HG03432 (cell line): ENCODE measurements around the gene C1QTNF1.
"Not testable (repeated sequence)": the region's sequence is repeated elsewhere in the genome, so short reads cannot be mapped to it uniquely, and the experiment has no call there.

Source experiments
- ATAC-seq: cut with Tn5 transposase; IDR thresholded peaks from one replicate; pipeline ENCODE4 v1.9.1; 2021; ENCODE audit warnings: mild to moderate bottlenecking, moderate library complexity; ENCODE audit not compliant: unreplicated experiment

Gene C1QTNF1

DNA sequence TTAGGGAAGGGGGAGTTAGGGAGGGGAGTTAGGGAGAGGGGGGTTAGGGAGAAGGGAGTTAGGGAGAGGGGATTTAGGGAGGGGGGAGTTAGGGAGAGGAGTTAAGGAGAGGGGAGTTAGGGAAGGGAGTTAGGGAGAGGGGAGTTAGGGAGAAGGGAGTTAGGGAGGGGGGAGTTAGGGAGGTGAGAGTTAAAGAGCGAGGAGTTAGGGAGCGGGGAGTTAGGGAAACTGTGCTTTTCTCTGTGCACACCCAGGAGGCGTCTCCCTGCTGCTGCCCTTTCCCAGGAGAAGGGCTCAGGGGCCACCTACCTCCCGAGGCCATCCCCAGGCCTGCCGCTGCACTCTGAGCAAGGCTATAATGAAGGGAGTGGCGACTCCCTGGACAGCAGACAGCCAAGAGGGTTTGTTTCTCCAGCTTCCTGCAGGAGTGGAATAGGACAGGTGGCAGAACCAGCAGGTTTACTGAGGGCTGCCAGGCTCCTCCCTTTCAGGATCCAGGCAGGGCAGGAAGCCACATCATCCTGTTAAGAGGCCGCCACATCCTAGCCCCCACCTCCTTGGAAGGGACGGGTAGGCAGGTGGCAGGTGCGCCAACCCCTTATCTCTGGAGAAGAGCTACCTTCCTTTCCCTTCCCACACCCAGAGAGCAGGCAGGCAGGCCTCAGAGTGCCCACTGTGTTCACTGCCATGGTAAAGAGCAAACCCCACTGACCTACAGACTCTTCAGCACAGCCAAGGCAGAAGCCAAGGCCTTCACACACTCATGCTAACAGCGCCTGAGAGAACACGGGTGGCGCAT lies 18.7 kb upstream of the C1QTNF1 start:
- ATAC-seq: no peak

DNA sequence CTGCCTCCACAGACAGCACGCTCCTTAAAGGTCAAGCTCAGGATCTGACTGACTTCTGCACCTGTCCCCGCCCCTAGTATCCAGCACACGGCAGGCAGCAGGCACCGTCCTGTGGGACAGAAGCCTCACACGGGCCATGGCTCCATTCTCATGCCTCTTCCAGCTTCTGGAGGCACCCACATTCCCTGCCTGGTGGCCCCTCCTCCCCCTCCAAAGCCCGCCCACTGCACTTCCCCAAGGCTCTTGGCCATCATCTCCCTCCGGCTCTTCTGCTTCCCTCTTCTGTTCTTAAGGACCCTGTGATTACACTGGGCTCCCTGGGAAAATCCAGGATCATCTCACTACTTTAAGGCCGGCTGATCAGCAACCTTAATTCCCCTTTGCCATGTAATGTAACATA lies 17.9 kb upstream of the C1QTNF1 start:
- ATAC-seq: no peak

DNA sequence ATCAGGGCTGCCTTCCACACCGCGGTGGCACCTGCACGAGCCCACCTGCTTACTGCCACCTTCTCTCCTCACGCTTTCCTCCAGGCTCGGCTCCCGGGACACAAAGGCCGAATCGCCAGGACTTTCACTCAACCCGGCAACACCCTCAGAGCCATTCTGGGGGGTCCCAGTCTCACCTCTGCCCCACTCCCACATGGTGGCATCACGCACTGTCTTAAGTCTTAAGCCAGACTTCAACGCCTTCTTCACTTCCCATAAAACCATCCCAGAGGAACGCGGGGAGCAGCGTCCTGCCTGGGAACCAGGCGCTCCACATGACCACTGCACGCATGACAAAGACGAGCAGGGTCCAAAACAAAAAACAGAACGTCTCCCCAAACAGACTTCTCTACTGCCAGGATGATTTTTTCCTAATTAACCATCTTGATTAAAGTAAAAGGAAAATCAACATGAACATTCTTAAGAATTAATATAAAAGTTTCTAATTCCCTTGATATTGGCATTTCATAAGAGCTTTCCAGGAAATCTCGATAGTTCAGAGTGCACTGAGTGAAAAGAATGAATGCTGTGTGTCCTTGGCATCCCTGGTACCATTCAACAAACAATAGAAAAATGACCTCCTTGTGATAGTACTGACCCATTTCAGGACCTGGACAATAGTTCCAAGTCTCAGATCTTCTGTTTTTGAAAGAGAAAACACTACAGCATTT lies 17.0 kb upstream of the C1QTNF1 start:
- no peak for ATAC-seq

DNA sequence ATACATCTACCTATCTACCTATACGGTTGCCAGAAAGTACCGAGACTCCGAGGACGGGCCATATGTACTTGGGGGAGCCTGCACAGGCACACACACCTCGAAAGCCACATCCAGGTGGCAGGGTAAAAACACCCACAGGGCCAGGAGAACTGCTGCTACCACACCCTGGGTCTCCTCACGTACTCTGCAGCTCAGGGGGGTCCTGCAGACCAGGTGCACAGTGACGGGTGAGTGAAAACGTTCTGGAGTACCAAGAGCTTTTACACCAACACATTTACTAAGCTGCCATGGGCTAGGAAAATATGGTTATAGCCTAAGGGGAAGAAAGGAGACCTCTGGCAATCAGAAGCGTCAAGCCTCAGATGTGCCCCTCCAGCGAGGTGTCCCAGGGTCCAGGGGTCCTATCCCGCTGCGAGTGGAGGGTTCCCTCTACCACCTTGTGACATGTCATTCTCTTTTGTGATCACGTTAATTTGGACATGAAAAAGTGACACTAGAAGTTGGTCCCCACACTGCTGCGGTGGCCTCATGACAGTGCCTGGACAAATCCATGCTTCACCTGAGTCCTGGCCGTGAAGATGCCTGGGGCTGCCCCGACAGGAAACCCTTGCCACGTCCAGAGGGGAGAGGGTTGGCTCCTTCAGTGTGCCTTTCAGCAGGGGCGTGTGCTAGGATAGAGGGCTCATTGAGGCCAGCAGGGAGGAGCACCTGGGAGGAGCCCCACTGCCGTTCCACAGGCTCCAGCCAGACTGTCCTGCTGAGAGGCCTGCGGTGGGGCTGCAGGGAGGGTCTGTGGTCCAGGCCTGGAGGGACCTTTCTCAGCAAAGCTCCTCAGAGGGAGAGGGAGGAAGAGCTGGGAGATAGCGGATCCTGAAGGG lies 16.2 kb upstream of the C1QTNF1 start:
- no peak for ATAC-seq

DNA sequence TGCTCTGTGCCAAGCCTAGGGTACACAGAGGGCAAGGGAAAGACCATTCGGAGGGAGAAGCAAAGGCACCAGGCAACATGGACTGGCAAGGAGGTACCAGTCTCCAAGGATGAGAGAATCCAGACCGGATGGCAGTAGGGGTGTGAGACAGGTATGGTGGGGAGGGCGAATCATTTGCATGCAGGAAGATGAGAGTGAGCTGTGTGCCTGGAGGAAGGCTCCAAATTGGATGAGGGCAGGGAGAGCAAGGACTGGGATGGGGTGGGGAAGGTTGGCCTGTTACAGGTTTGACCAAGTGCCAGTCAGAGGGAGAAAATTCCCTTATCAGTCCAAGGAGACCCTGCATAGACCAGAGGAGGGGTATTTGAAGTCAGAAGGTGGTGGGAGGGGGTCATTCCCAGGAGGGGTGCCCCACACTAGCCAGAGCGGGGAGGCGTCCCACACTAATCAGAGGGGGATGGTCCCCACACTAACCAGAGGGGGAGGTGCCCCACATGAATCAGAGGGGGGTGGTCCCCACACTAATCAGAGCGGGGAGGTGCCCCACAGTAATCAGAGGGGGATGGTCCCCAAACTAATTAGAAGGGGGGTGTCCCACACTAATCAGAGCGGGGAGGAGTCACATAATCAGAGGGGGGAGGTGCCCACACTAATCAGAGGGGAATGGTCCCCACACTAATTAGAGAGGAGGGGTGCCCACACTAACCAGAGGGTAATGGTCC lies 15.1 kb upstream of the C1QTNF1 start:
- no peak for ATAC-seq

DNA sequence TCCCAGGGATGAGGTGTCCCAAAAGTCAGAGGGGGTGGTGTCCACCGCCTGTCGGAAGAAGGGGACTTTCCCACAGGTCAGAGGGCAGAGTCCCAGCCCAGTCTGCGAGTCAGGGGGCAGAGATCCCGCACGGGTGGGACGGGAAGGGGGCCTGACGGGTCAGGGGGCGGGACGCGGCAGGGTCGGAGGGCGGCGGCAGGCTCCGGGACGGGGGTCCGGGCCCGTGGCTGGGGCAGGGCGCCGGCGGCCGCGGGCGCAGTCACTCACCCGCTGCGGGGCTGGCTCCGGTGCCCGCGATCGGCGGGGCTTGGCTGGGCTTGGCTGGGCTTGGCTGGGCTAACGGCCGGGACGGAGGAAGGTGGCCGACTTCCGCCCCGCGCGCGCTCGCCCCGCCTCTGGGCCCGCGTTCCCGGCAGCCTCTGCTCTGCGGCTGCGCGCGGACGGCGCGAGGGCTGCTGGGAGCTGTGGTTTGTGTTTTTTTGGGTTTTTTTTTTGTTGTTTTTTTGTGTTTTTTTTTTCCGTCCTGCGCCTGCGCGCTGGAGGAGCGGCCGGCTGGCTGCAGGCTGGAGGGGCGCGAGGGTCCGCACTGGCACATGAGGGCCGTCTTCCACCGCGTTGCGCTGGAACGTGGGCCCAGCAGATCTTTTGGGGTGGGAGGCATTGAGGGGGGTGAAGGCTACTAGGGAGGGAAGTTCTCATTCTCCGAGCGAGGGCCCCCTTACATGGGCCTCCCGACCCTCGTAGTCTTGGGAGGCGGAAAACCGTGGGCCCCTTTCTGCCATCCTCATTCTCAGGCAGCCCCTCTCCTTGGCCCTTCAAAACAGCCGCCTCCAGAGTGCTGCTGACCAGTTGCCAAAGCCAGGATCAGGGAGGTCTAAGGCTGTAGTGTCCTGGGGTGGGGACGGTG lies 14.3 kb upstream of the C1QTNF1 start, which contains the start of gene CANT1:
Gene CANT1 (minus strand): TSS at position 368 of the 907 bp plus-strand sequence. CDS start 12,142 bp downstream, outside the sequence.
- peak; percentile 91 for ATAC-seq

DNA sequence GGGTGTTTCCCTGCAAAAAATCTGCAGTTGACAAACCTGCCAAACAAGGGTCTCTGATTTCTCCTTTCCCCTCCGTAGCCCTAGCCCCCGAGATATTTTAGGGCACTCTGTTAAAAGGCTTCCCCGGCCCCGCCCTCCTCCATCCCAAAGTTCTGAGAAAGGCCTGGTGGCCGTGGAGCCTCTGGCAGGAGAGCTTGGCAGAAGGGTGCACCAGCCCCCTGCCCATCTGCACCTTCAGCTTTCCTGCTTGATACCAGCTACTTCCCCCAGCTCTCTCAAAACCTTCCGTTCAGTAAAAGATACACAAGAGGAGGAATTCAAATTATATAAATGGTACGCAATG lies 13.7 kb upstream of the C1QTNF1 start:
- ATAC-seq: no peak

DNA sequence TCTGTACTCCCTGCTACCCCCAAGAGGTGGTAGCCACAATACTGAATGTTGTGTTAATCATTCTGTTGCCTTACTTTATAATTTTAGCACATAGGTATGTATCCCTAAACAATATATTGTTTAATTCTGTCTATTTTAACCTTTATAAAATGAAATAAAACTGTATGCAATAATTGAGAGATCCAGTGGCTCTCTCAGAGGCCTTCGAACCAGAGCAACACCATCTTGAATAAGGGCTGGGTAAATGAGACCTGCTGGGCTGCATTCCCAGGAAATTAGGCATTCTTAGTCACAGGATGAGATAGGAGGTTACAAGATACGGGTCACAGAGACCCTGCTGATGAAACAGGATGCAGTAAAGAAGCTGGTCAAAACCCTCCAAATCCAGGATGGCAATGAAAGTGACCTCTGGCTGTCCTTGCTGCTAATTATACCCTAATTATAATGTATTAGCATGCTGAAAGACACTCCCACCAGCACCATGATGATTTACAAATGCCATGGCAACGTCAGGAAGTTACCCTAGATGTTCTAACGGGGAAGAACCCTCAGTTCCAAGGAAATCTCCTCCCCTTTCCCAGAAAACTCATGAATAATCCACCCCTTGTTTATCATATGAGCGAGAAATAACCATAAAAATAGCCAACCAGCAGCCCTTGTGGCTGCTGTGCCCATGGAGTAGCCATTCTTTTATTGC lies 12.4 kb upstream of the C1QTNF1 start:
- ATAC-seq: no peak

DNA sequence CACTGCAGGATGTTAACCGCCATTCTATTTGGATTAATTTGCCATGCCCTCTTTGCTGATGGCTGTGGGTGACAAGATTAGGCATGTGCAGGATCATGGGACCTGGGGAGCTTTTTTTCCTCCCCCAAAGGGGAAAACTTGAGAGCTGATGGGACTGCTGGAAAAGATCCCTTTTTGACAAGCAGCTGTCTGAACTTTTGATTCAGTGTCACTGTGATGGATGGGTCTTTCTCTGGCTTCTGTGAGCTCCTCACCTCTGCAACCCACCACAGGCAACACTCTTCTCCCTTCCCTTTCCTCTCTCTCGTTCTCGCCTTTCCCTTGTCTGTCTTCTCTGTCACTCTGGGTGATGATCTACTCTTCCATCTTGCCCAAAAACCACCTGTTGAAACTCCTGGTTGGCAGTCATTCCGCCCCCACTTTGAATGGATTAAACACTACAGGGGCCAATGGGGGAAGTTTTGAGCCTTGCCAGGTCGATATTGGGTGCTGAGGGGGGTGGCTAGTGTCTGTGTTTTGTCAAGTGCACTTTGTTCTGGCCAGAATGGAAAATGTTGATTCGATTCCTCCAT lies 11.3 kb upstream of the C1QTNF1 start:
- ATAC-seq: no peak

DNA sequence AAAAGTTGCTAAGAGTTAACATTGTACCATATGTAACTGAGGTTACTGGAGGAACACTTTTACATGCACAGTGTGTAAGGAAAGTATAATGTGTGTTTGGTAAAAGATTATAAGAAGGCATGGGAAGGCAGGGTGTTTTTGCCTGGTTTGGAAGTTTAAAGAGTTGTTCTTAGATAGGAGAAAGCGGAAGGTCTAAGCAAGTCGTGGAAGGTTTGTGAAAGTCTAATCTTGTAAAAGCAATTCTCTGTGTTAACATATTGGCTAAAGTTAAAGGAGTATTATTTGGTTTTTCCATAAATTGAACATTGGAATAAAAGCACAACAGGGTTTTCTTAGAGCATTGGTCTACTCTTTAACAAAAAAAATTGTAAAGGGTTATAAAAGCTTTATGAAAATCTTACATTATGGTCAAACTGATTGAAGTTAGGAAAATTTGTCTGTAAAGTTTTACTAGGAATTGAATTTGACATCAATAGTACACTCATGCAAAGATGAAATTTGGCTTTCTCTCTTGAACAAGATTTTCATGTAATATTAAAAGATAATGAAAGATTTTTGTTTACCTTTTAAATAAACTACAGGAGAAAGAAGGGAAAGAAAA lies 9.7 kb upstream of the C1QTNF1 start:
- ATAC-seq: no peak

DNA sequence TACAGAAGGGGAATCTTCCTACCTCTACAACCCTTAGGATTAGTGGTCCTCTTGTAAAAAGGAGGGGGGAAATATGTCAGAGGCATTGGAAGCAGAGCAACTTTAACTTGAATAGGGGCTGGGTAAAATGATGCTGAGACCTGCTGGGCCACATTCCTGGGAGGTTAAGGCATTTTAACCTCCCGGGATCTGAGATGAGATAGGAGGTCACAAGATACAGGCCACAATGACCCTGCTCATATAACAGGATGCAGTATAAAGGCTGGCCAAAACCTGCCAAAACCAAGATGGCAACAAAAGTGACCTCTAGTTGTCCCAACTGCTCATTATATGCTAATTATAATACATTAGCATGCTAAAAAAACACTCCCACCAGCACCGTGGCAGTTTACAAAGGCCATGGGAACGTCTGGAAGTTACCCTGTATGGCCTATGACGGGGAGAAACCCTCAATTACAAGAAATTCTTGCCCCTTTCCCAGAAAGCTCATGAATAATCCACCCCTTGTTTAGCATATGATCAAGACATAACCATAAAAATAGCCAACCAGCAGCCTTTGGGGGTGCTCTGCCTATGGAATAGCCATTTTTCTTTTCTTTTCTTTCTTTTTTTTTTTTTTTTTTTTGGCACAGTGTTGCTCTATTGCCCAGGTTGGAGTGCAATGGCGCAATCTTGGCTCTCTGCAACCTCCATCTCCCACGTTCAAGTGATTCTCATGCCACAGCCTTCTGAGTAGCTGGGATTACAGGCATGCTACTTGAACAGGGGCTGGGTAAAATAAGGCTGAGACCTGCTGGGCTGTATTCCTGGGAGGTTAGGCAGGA lies 6.2 kb upstream of the C1QTNF1 start:
- no peak for ATAC-seq

DNA sequence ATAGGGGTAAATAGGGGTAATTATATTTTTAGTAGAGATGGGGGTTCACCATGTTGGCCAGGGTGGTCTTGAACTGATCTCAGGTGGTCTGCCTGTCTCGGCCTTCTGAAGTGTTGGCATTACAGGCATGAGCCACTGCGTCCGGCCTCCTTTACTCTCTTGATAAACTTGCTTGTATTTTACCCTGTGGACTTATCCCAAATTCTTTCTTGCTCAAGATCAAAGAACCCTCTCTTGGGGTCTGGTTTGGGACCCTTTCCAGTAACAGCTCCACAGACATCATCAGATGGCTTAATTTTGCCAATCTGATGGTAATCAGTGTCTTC lies 5.6 kb upstream of the C1QTNF1 start:
- ATAC-seq: no peak

DNA sequence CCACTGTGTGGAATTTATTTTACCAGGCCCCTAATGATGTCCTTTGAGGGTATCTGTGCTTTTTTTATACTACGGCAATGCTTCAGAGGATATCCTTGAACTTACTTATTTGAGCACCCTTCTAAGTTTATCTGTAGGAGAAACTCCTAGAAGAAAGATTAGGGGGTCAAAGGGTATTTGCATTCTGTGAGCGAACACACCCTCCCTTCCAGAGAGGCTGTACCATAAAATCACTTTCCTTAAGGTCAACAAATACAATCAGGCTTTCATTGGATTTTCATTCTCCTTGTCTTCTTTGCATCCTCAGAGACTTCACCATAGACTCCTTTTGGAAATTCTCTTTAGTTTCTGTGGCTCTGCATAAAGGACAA lies 4.7 kb upstream of the C1QTNF1 start:
- no peak for ATAC-seq

DNA sequence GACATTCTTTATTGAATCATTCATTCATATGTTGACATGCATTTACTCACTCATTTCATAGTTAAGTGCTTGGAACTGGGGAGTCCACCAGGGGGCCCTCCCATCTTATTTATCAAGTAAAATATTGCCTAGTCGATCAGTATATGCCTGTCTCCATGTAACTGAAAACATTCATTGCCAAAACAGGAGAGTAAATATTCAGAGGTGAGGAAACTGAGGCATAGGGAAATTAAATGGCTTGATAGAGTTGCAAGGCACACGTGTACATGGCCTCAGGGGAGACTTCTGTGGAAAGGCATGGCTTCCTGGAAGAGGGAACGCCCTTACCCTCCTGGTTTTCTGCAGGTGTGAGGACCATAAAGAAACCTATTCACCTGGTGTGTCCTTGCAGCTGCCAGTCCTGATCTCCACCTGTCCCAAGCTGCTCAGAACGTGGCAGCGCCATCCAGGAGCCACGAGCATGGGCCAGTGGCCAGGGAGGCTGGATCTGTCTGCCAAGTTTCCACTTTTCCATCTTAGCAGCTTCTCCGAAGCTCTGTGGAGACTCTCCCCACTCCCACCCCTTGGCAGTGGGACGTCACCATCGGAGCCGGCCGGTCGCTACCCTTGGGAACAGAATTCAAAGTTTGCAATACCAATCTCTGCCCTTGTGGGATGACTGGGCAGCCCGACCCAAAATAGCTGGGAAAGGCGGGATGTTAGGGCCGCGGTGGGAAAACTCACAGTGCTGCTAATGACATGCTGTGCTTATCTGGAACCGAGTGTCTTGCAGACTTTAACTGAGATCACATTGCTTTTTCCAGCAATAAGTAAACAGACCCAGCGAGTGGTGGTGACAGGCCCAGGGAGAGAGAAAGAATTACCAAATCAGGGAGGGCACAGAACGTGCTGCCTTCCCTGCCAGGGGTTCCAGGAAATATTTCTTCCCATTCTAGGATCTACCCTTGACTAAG lies 4.1 kb upstream of the C1QTNF1 start:
- ATAC-seq: no peak

DNA sequence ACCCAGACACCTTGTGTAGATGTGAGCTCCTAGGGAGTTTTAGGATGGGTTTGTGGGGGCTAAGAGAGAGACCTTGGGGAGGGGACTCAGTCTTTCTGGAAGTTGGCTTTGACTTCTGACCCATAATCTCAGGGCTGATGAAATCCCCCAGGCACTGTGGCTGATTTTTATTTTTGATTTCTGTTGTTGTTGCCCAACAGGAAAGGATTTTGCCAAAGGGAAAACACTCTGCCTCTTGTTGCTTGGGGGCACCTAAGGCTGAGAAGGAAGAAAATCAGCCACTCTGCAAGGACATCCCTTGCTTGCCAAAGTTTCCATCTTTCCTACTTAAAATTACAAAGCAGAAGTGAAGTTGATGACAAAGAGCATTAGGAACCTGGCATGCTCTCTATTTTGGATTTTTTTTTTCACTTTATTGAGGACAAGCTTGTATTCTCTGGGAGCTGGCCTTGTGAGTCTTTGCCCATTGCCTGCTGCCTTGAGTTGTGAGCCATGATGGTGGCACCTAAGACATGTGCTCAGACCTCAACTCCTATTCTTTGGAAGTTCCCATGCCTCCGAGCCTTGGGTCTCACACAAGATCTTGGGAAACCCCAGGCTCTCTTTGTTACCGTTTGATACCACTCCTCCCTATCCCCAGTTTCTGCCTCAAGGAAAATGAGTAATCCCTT lies 3.2 kb upstream of the C1QTNF1 start:
- ATAC-seq: no peak

DNA sequence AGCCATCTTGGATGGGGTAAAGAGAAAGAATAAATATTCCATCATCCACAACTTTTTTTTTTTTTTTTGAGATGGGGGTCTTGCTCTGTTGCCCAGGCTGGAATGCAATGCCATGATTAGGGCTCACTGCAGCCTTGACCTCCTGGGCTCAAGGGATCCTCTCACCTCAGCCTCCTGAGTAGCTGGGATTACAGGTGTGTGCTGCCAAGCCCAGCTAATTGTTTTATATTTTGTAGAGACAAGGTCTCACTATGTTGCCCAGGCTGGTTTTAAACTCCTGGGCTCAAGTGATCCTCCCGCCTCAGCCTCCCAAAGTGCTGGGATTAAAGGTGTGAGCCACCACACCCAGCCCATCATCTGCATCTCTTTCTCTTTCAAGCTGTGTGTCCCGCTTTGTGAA lies 2.0 kb upstream of the C1QTNF1 start:
- not testable (repeated sequence) for ATAC-seq
